ENCODE measurements around the gene DNM3. TPM values are rescaled to one million over a fixed set of nuclear protein-coding genes. Genes with fewer than 3 reads are reported as not detected.

The DNM3 gene
- polyA plus RNA-seq, 3 donors = 0.15 TPM; not detected in 2

DNA sequence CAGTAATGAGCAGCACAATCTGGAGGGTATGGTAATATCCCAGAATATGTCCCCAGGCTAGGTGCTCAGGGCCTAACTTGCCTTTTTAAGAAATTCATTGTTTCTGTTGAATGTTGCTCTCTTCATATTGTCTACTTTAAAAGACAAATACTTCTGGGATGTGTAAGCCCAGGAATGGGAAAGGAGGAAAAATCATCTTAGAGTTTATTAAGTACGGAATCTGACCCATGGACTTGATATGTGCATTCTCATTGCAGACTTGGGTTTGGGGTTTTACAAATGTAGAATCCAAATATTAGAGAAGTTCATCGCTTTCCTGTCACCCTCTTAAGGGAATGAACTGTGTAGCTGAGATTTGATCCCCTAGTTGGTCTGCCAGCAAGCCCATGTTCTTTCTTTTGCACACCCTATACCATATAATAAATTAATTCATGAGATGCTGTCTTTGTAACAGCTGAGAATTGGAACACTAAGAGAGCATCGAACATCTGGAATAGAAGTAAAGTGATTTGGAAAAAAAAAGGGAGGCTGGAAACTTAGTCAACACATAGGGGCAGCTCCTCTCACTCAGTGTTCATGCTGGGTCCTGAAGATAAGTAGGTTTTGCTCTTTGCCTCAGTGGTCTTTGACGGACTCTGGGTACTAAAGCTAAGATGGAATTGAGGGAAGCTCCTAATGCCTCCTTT lies 343.4 kb downstream of the DNM3 start:
- Mint-ChIP-seq H3K36me3 (no peaks in the 10 kb centered on the region), H3K27ac (no peak overlapping the region), H3K27me3 (ENCODE audit: low read depth in 3 of 3) (peaks cover 0 to 3% (median 1%) of the 10 kb centered on the region in 3 donors), H3K4me1 (peaks cover 29% of the 10 kb centered on the region), H3K4me3 (no peak overlapping the region), H3K9me3 (no peaks in the 10 kb centered on the region)
- H3K36me3 ChIP-seq (replicated peaks in 1 of 2; ENCODE audit: control insufficient read depth in 1 of 2, insufficient read depth in 2 of 2, low read length in 2 of 2) = no peaks in the 10 kb centered on the region
- DNase-seq = no peak
- H2AFZ ChIP-seq (ENCODE audit: insufficient read depth, low read depth, low read length, poor library complexity, severe bottlenecking) = no peak overlapping the region
- H3K9me3 ChIP-seq (replicated peaks in 1 of 2; ENCODE audit: control insufficient read depth in 1 of 2, insufficient read depth in 1 of 2, low read length in 2 of 2) = no peaks in the 10 kb centered on the region
- intact Hi-C loops (cut with micrococcal nuclease) = no loop called here
- H3K4me2 ChIP-seq (replicated peaks; ENCODE audit: extremely low read depth, low read length, poor library complexity, severe bottlenecking) = peak overlapping the region; percentile 33
- H3K4me1 ChIP-seq (ENCODE audit: control insufficient read depth in 1 of 2, insufficient read depth in 2 of 2, low read length in 2 of 2) = peaks cover 22 to 41% of the 10 kb centered on the region in 2 donors
- no peak overlapping the region for H3K27ac ChIP-seq (ENCODE audit: low read depth in 1 of 2, low read length in 2 of 2)
- H3K27me3 ChIP-seq (ENCODE audit: control insufficient read depth in 2 of 2, insufficient read depth in 2 of 2, low read length in 2 of 2) = no peaks in the 10 kb centered on the region
- no peaks in the 10 kb centered on the region for H3K79me2 ChIP-seq (ENCODE audit: insufficient read depth, low read length)
- no peaks in the 10 kb centered on the region for H4K20me1 ChIP-seq (ENCODE audit: insufficient read depth, low read length)
- H3K9ac ChIP-seq (ENCODE audit: insufficient read depth, low read length, poor library complexity, severe bottlenecking) = no peak overlapping the region
- no peak overlapping the region for H3K4me3 ChIP-seq (replicated peaks in 1 of 3; ENCODE audit: low read depth in 2 of 3, low read length in 3 of 3)
- TF ChIP-seq, protein P1, sequence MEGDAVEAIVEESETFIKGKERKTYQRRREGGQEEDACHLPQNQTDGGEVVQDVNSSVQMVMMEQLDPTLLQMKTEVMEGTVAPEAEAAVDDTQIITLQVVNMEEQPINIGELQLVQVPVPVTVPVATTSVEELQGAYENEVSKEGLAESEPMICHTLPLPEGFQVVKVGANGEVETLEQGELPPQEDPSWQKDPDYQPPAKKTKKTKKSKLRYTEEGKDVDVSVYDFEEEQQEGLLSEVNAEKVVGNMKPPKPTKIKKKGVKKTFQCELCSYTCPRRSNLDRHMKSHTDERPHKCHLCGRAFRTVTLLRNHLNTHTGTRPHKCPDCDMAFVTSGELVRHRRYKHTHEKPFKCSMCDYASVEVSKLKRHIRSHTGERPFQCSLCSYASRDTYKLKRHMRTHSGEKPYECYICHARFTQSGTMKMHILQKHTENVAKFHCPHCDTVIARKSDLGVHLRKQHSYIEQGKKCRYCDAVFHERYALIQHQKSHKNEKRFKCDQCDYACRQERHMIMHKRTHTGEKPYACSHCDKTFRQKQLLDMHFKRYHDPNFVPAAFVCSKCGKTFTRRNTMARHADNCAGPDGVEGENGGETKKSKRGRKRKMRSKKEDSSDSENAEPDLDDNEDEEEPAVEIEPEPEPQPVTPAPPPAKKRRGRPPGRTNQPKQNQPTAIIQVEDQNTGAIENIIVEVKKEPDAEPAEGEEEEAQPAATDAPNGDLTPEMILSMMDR (IDR thresholded peaks at IDR 0.05) = no peak
- WGBS (ENCODE audit: insufficient coverage) = 100% methylated on average over 3 of the region's 4 CpGs

DNA sequence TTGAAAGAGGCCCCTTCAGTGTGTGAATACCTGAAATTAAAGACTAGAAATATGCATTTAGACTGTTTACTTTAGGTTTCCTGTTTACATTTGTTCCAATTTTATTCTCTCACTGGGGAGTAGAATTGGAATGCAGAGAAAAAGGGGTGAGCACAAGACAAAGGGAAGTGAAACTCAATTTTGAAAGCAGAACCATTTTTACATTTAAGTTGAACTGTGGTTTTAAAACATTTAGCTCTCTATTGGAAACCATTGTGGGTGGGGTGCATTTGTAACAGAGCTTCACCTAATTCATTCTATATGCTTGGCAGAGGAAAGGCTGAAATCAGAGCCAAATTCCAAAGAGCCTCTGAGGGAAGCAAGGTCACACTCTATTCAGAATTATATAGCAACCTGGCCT lies 343.9 kb downstream of the DNM3 start:
- H3K36me3 ChIP-seq (replicated peaks in 1 of 2; ENCODE audit: control insufficient read depth in 1 of 2, insufficient read depth in 2 of 2, low read length in 2 of 2) = no peaks in the 10 kb centered on the region
- H3K36me3 Mint-ChIP-seq = no peaks in the 10 kb centered on the region
- no peak overlapping the region for H3K4me3 ChIP-seq (replicated peaks in 1 of 3; ENCODE audit: low read depth in 2 of 3, low read length in 3 of 3)
- no peak overlapping the region for H2AFZ ChIP-seq (ENCODE audit: insufficient read depth, low read depth, low read length, poor library complexity, severe bottlenecking)
- peaks cover 29% of the 10 kb centered on the region for H3K4me1 Mint-ChIP-seq
- H3K9ac ChIP-seq (ENCODE audit: insufficient read depth, low read length, poor library complexity, severe bottlenecking) = no peak overlapping the region
- H3K4me3 Mint-ChIP-seq = no peak overlapping the region
- H3K27me3 Mint-ChIP-seq (ENCODE audit: low read depth in 3 of 3) = peaks cover 0 to 3% (median 1%) of the 10 kb centered on the region in 3 donors
- TF ChIP-seq, protein P1 (IDR thresholded peaks at IDR 0.05) = no peak
- no peaks in the 10 kb centered on the region for H4K20me1 ChIP-seq (ENCODE audit: insufficient read depth, low read length)
- H3K27me3 ChIP-seq (ENCODE audit: control insufficient read depth in 2 of 2, insufficient read depth in 2 of 2, low read length in 2 of 2) = no peaks in the 10 kb centered on the region
- DNase-seq = peak; percentile 8 to 27 (median 16)
- no peaks in the 10 kb centered on the region for H3K9me3 ChIP-seq (replicated peaks in 1 of 2; ENCODE audit: control insufficient read depth in 1 of 2, insufficient read depth in 1 of 2, low read length in 2 of 2)
- H3K4me2 ChIP-seq (replicated peaks; ENCODE audit: extremely low read depth, low read length, poor library complexity, severe bottlenecking) = peak overlapping the region; percentile 33
- intact Hi-C loops (cut with micrococcal nuclease) = no loop called here
- H3K79me2 ChIP-seq (ENCODE audit: insufficient read depth, low read length) = no peaks in the 10 kb centered on the region
- H3K27ac Mint-ChIP-seq = peak overlapping the region in 1 of 7 donors; percentile 60
- peak overlapping the region in 1 of 2 donors; percentile 39 for H3K27ac ChIP-seq (ENCODE audit: low read depth in 1 of 2, low read length in 2 of 2)
- H3K9me3 Mint-ChIP-seq = peaks cover 0 to 3% (median 0%) of the 10 kb centered on the region in 7 donors
- H3K4me1 ChIP-seq (ENCODE audit: control insufficient read depth in 1 of 2, insufficient read depth in 2 of 2, low read length in 2 of 2) = peaks cover 22 to 40% of the 10 kb centered on the region in 2 donors
